GM19328 (cell line): ENCODE results near the gene RAB11FIP5.

ENCODE experiments used
- ATAC-seq: cut with Tn5 transposase; IDR thresholded peaks from one replicate; pipeline ENCODE4 v1.9.1; 2021; ENCODE audit warnings: mild to moderate bottlenecking, moderate library complexity; ENCODE audit not compliant: unreplicated experiment

RAB11FIP5 gene

DNA sequence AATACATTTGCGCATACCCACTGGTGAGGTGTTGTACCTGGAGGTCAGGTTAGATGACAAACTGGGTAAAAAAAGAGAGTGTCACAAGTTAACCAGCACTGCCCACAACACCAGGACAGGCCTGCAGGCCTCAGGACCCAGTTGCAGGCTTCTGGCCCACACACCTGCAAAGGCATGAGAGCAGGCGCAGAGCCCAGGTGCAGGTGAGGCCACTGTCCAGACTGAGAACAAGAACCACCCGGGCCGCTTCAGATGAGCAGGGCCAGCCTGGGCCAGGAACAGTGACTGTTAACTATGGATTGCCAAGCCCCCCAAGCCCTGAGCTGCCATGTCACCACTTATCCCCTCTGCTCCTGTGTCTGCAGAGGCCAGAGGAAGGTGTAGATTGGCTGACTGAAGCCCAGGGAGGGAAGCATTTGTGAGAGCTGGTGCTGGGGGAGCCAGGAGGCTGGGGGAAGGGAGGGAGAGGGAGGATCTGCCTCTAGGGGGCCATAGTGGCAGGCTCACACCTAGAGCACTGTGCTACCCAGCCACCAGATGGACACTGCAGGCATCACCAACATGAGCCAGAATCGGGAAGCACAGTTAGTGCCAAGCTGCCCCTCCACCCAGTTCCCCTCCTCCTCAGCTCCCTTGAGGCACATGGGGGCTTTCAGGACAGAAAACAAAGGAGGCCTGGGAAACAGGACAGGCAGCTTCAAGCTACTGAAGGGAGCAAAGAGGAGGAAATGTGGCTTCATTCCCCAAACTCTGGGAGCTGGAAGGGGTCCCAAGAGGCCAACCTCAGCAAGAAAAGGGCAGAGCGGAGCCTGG lies 76.6 kb downstream of the RAB11FIP5 start:
- no peak for ATAC-seq

DNA sequence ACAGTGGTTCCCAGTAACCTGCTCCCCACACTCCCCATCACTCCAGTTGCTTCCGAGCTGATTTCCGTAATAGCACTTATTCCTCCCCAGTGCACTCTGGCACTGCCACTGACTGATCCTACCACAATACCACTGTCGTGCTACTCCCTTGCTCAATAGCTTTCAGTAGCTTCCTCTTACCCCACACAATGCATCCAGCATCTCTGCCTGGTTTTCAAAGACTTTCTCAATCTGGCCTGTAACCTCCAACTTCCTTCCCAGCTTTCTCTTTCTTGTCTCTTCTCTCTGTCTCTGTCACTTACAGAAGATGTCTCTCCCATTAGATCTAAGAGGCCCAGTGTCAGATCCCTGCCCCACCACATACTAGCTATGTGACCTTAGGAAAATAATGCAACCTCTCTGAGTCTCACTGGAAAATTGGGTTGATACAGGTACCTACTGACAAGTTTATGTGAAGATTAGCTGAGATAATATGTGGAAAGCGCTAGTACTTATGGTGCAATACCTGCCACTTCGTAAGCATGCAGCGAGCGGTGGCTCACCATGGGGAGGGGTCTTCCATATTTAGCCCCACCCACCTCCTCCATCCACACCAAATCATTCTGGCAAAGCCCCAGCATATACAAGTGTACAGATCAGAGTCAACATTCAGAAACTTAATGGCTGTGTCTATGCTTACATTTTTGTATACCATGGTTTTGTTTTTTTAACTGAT lies 77.9 kb downstream of the RAB11FIP5 start:
- no peak for ATAC-seq

DNA sequence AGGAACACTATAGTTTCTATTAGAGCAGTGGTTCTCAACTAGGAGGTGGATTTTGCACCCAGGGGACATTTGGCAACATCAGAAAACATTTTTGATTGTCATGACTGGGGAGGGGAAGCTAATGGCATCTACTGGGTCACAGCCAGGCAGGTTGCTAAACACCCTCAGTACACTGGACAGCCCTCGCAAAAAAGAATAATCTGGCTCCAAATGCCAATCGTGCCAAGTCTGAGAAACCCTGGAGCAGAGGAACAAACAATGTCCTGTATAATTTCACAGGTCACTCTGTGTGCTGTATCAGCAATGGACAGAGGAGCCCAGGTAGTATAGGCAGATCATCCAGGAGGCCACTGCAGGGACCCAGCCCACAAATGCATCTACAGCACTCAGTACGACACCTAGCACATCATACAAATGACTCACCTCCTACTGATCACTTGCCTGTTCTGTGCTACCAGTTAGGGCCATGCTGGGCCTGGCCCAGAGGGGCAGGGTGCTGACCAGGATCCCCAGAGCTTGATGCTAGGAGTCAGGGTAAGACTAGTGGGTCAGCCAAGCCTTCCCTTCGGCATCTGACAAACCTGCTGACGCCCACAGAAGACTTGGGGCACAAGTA lies 78.9 kb downstream of the RAB11FIP5 start:
- ATAC-seq: no peak

DNA sequence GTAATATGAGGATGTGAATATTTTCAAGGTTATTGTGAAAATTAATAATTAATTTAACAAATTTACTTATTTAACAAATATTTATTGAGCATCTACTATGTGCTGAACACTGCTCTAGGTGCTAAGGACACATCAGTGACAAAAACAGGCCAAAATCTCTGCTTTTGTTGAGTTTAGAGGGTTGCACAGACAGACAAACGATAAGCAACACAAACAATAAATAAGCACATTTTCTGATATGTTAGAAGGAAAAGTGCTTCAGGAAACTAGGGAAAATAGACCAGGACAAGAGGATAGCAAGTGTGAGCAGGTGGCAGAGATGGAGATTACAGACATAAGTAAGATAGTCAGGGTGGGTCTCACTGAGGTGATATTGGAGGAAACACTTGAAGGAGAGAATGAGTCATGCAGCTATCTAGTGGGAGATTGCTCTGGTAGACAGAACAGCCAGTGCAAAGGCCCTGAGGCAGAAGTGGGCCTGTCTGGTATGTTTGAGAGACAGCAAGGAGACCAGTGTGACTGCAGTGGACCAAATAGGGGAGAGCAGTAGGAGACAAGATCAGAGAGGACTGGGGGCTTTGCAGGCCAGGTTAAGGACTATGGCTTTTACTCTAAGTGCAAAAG lies 79.5 kb downstream of the RAB11FIP5 start:
- ATAC-seq: no peak

DNA sequence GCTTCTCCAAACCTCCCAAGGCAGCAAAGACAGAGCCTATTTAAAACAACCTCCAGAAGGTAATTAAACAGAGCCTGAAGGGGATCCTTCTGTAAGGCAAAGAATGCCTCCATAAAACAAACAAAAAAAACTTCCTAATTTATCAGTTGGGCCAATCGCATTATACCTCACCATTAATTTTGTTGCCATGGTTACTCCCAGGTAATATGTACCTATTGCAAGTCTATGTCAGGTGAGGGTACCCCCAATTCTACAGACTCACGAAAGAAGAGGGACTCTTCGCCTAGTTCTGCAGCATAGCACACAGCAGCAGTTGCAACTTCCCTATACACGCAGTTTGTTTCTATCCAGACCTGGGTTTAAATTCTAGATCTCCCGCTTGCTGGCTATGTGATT lies 80.0 kb downstream of the RAB11FIP5 start:
- no peak for ATAC-seq

DNA sequence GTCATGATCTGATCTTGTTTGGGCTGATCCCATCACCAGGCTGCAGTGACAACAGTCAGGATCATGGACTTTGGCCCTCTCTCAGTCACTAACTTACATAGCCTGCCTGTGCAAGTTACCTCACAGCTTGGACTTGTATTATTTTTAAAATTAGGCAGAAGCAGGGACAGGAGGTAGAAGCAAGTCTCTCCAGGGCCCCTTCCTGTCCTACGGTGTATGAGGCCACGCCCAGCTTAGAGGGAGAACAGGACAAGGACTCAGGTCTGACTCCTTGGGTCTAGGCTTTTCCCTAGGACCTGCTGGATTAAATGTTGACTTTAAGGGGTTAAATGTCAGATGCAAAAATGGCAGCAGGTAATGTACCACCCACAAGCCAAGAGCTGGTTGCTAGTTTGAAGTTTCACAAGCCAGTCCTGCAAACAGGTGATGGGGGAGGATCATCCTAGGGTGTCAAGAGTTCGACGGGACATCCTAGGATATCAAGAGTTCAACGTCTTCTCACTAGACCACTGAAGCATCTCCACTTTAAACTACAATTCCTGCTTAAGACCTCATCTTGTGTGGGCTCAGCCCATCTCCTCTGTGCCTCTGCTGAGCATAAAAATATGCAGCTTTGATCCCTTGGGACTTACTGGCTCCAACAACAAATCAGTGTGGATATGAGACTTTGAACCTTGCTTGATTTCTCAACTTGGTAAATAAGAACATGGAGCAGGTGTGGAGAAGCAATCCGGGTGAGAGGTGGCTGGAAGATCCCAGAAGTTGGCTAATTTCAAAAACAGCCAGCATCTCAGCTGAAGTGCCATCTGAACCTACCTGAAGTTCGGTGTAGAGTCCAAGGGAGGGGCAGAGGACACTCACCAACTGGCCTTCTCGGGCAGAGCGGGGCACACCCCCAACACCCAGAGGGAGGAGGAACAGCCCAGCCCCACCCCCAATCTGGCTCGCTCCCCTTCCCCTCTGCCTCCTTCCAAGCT lies 80.7 kb downstream of the RAB11FIP5 start:
- no peak for ATAC-seq

DNA sequence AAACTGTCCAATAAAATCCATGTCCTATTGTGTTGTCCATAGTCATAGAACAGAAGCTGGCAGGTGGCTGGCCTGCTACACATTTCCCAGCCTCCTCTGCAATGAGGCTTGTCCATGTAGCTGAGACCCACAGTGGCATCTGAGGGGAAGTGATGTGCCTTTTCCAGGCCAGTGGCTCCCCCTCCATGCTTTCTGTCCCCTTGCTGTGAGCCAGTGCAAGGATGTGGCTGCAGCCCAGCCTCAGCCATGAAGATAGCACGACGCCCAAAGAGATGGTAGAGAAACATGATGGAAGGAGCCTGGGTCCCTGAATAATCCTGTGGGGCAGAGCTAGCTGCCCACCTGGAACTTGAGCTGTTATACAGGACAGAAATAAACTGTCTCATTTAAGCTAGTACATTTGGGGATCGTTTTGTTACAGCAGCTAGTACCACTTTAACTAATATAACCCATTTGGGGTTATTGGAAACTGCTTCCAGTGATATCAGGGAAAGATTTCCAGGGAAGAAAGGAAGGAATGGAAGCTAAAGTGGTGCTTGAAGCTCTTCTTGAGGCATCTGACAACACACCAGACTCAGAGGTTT lies 81.6 kb downstream of the RAB11FIP5 start:
- no peak for ATAC-seq

DNA sequence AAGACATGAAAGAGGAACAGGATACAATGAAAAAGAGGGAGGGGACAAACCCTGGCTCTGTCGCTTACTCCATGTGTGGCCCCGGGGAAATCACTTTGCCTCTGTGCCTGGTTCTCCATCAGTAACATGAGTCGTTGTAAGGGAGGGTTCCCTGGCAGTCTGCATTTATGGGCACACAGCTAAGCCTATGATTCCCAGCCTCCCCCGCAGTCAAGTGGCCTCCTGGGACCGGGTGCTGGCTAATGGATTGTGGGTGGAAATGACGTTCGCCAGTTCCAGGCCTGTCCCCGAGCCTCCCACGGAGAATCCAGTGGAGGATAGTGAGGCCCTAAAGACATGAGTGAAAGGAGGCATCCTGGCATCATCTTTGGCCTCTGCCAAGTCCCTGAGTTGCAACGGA lies 83.9 kb downstream of the RAB11FIP5 start:
- no peak for ATAC-seq

DNA sequence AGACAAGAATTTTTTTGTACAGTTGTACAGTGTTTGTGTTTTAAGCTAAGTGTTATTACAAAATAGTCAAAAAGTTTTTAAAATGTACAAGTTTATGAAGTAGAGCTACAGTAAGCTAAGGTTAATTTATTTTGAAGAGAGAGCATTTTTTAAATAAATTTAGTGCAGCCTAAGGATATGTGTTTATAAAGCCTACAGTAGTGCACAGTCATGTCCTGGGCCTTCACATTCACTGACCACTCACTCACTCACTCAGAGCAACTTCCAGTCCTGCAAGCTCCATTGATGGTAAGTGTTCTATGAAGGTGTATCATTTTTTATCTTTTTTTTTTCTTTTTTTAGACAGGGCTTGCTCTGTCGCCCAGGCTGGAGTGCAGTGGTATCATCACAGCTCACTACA lies 85.4 kb downstream of the RAB11FIP5 start:
- no peak for ATAC-seq

DNA sequence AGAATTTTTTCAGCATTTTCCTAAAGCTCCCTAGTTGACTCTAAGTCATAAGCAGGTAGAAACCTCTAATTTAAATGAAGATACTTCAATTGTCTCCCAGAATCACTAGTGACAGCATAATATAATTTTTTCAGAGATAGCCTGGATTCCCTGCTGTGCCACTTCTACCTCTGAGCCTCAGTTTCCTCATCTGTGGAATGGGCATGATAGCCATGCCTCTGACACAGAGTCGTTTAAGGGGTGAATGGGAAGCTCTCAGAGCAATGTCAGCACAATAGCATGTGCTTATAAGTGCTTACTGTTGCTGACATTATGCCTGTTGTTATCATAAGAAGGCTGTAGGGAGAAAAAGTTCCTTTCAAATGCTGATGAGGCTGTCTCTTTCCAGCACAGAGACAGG lies 89.3 kb downstream of the RAB11FIP5 start:
- ATAC-seq: no peak
